Smooth muscle cell (in vitro differentiated cells): ENCODE measurements around the gene NAALADL2. TPM values are rescaled to one million over a fixed set of nuclear protein-coding genes. Genes with fewer than 3 reads are reported as not detected.

Experiments used
- DNase-seq: peaks from one replicate; lab custom pipeline; 2025; ENCODE audit not compliant: unreplicated experiment; lab: John Stamatoyannopoulos, UW
- H2AFZ ChIP-seq: fragments of 200-600 bp; sonication (generic); 2 replicates; pipeline ENCODE4 v1.6.0; 2016; ENCODE audit warnings: antibody characterized with exemption, low read depth, mild to moderate bottlenecking
- H3F3A ChIP-seq: fragments of 200-600 bp; sonication (generic); 2 replicates; pipeline ENCODE4 v1.6.0; 2017; ENCODE audit warnings: antibody characterized with exemption, low read depth
- H3K27ac ChIP-seq: fragments of 200-600 bp; sonication (generic); 2 replicates; pipeline ENCODE4 v1.5.1; 2016; ENCODE audit warnings: low read depth, mild to moderate bottlenecking
- H3K27me3 ChIP-seq: fragments of 200-600 bp; sonication (generic); 2 replicates; pipeline ENCODE4 v1.6.1; 2016; ENCODE audit warnings: low read depth, mild to moderate bottlenecking
- H3K36me3 ChIP-seq: fragments of 200-600 bp; sonication (generic); 2 replicates; pipeline ENCODE4 v1.5.1; 2016; ENCODE audit warnings: low read depth
- H3K4me1 ChIP-seq: fragments of 200-600 bp; sonication (generic); 2 replicates; pipeline ENCODE4 v1.5.1; 2016; ENCODE audit warnings: low read depth
- H3K4me2 ChIP-seq: fragments of 200-600 bp; sonication (generic); 2 replicates; pipeline ENCODE4 v1.6.0; 2016; ENCODE audit warnings: mild to moderate bottlenecking
- H3K4me3 ChIP-seq: fragments of 200-600 bp; sonication (generic); 2 replicates; pipeline ENCODE4 v1.5.1; 2016; ENCODE audit warnings: mild to moderate bottlenecking
- H3K79me2 ChIP-seq: fragments of 200-600 bp; sonication (generic); 2 replicates; pipeline ENCODE4 v1.6.0; 2016; ENCODE audit warnings: low read depth, mild to moderate bottlenecking
- H3K9ac ChIP-seq: fragments of 200-600 bp; sonication (generic); 2 replicates; pipeline ENCODE4 v1.6.0; 2016; ENCODE audit warnings: low read depth
- H3K9me3 ChIP-seq: fragments of 200-600 bp; sonication (generic); replicated peaks from 2 replicates; pipeline ENCODE4 v1.5.1; 2016; ENCODE audit warnings: low read depth
- H4K20me1 ChIP-seq: fragments of 200-600 bp; sonication (generic); 2 replicates; pipeline ENCODE4 v1.6.0; 2016; ENCODE audit warnings: low read depth
- CTCF ChIP-seq: fragments of 200-600 bp; sonication (generic); IDR thresholded peaks from 2 replicates; pipeline ENCODE4 v1.5.1; 2017; ENCODE audit warnings: borderline replicate concordance, mild to moderate bottlenecking, antibody characterized with exemption; ENCODE audit not compliant: insufficient read depth, poor library complexity, severe bottlenecking
- WGBS: methylation state at CpG from one replicate; pipeline ENCODE4 v1.1.7; 2016; ENCODE audit warnings: low lambda C conversion rate; 5-methylcytosine and 5-hydroxymethylcytosine counted together
- polyA plus RNA-seq: library from polyadenylated mRNA; unstranded; fragments of >200 nt; fragmentation: Nextera tagmentation; extraction: Ambion mirVana; gene quantifications from 2 replicates; pipeline ENCODE4 v1.2.1, GENCODE V29; 2016
- total RNA-seq: library from RNA; depleted of rRNA; stranded (reverse); fragments of >200 nt; gene quantifications from 2 replicates; pipeline ENCODE4 v1.2.3, GENCODE V29; 2014

The NAALADL2 gene
- total and polyA plus RNA-seq, 2 experiments from 2014 or later = 2.5 to 13.8 TPM

- Histone ChIP-seq H3K4me2 (no peak overlapping the region), H3F3A (no peaks in the 10 kb centered on the region), H3K4me3 (no peak overlapping the region), H3K4me1 (no peaks in the 10 kb centered on the region), H3K27ac (no peak overlapping the region), H2AFZ (no peak overlapping the region), H3K9me3 (no peaks in the 10 kb centered on the region), H3K9ac (no peak overlapping the region), H4K20me1 (no peaks in the 10 kb centered on the region), H3K27me3 (peaks cover 2% of the 10 kb centered on the region), H3K36me3 (no peaks in the 10 kb centered on the region), H3K79me2 (no peaks in the 10 kb centered on the region)
- TF ChIP-seq CTCF = no peak
- no peak for DNase-seq
- 91% methylated on average over 4 of the region's 4 CpGs for WGBS
Measured at GRCh38 chr3:175493301-175493700, 634.2 kb downstream of the NAALADL2 start.

GRCh38 chr3:175495331-175495730, 636.2 kb downstream of the NAALADL2 start:
- WGBS = 87% methylated on average over 3 of the region's 3 CpGs
- H3K36me3 ChIP-seq = no peaks in the 10 kb centered on the region
- H3K9me3 ChIP-seq = no peaks in the 10 kb centered on the region

GRCh38 chr3:175502155-175502554, 643.0 kb downstream of the NAALADL2 start:
- Histone ChIP-seq H3K9me3 (no peaks in the 10 kb centered on the region), H3K27ac (no peak overlapping the region), H3K27me3 (no peaks in the 10 kb centered on the region), H3K4me2 (no peak overlapping the region), H3K4me1 (no peaks in the 10 kb centered on the region), H2AFZ (no peak overlapping the region), H3K4me3 (no peak overlapping the region), H3K9ac (no peak overlapping the region), H3K36me3 (no peaks in the 10 kb centered on the region), H4K20me1 (no peaks in the 10 kb centered on the region), H3K79me2 (no peaks in the 10 kb centered on the region), H3F3A (no peaks in the 10 kb centered on the region)
- DNase-seq = no peak
- 81% methylated on average over 3 of the region's 3 CpGs for WGBS
- no peak for TF ChIP-seq CTCF

More at GRCh38 chr3:175495331-175495730, 636.2 kb downstream of the NAALADL2 start:
- Histone ChIP-seq H3K79me2 (no peaks in the 10 kb centered on the region), H3K27ac (no peak overlapping the region), H2AFZ (no peak overlapping the region), H3K27me3 (no peaks in the 10 kb centered on the region), H3K9ac (no peak overlapping the region), H3K4me1 (no peaks in the 10 kb centered on the region), H3K4me3 (no peak overlapping the region), H3K4me2 (no peak overlapping the region), H3F3A (no peaks in the 10 kb centered on the region), H4K20me1 (no peaks in the 10 kb centered on the region)
- no peak for DNase-seq
- no peak for TF ChIP-seq CTCF

- Histone ChIP-seq H3K79me2 (no peaks in the 10 kb centered on the region), H2AFZ (no peak overlapping the region), H4K20me1 (no peaks in the 10 kb centered on the region), H3F3A (no peaks in the 10 kb centered on the region), H3K27me3 (no peaks in the 10 kb centered on the region), H3K9ac (no peak overlapping the region), H3K4me2 (no peak overlapping the region), H3K36me3 (no peaks in the 10 kb centered on the region), H3K4me1 (peaks cover 11% of the 10 kb centered on the region), H3K27ac (no peak overlapping the region), H3K9me3 (no peaks in the 10 kb centered on the region), H3K4me3 (no peak overlapping the region)
- TF ChIP-seq CTCF = no peak
- no peak for DNase-seq
- WGBS = 98% methylated on average over 3 of the region's 3 CpGs
Measured at GRCh38 chr3:175511219-175511785, 652.2 kb downstream of the NAALADL2 start.
